ENCODE measurements around the gene COL4A3.

GRCh38 chr2:227153307-227153706 is 11.1 kb upstream of the COL4A3 start:
- TF ChIP-seq CTCF (IDR thresholded peaks at IDR 0.05) (no peak), POLR2A (IDR thresholded peaks at IDR 0.05) (no peak)

All from thyroid gland (tissue), 4 donors.